ENCODE measurements around the gene ITGB1.

Gene ITGB1

DNA sequence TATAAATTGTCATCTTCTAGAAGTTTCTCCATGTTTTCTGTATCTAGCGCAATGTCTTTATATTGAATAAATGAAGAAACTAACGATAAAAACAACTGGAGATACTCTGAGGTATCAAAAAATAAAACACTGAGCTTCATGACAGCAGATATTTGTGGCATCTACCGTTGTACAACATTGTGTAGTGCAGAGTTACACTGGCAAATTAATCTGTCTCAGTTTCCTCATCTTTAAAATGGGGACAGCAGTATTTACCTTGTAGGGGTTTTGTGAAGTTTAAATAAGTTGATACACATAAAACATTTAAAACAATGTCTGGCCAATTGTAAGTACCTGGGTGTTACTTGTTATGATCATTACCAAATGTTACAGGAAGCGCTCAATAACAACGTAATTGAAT, 10.4 kb downstream of the ITGB1 start:
- H2BK120ac ChIP-seq (ENCODE audit: low read depth, low read length), result no peak overlapping the region
- no CpG with 5 or more reads among the region's 5 CpGs for WGBS (ENCODE audit: extremely low coverage, insufficient coverage, low lambda C conversion rate)
- no peaks in the 10 kb centered on the region for H3K79me1 ChIP-seq (ENCODE audit: low read length)

DNA sequence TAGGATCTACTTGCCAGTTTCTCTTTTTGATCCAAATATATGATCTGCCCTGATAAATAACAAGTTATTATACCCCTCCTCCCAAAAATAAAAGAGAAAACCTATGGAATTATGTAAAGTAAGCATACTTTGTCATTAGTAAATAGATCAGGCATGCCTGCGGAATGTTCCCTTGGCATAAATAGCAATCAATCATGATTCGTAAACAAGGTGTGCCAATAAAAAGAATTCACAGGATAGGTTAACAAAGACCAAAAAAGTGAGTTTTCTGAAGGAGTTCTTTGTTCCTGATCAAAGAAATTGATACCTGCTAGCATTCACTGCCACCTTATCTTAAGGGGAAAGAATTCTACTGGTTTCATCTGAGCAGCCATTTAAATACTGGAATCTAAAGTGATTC, 11.9 kb downstream of the ITGB1 start:
- H3K27me3 ChIP-seq (ENCODE audit: insufficient read depth, low read length, poor library complexity), result no peaks in the 10 kb centered on the region
- no peak overlapping the region for H2BK5ac ChIP-seq (ENCODE audit: low read length)
- no peaks in the 10 kb centered on the region for H3K79me1 ChIP-seq (ENCODE audit: low read length)
- H4K5ac ChIP-seq (ENCODE audit: low read length), result no peak overlapping the region
- peaks cover 15% of the 10 kb centered on the region for H3K4me1 ChIP-seq (ENCODE audit: control insufficient read depth, low read depth, low read length)
- H3K4ac ChIP-seq (ENCODE audit: low read depth, low read length), result no peak overlapping the region
- H3K23ac ChIP-seq (ENCODE audit: low read length), result no peak overlapping the region
- H2AK5ac ChIP-seq (ENCODE audit: low read length), result no peak overlapping the region
- H3K18ac ChIP-seq (ENCODE audit: low read length), result no peak overlapping the region
- DNase-seq, result no peak
- no peak overlapping the region for H3K27ac ChIP-seq (ENCODE audit: low read depth, low read length)
- H3K9ac ChIP-seq (ENCODE audit: low read length), result no peak overlapping the region
- peaks cover 70% of the 10 kb centered on the region for H3K79me2 ChIP-seq (ENCODE audit: control insufficient read depth, insufficient read depth, low read length)
- H3K4me3 ChIP-seq (ENCODE audit: low read length), result no peak overlapping the region
- WGBS (ENCODE audit: extremely low coverage, insufficient coverage, low lambda C conversion rate), result no CpG with 5 or more reads among the region's 2 CpGs
- no peak overlapping the region for H3K56ac ChIP-seq (ENCODE audit: low read length)
- no peaks in the 10 kb centered on the region for H3K36me3 ChIP-seq (ENCODE audit: control insufficient read depth, insufficient read depth, low read length)
- H3K4me2 ChIP-seq (ENCODE audit: low read length), result no peak overlapping the region
- H2BK15ac ChIP-seq (replicated peaks; ENCODE audit: low read depth), result no peak overlapping the region
- no peak overlapping the region for H4K8ac ChIP-seq (ENCODE audit: low read depth, low read length)
- H2BK120ac ChIP-seq (ENCODE audit: low read depth, low read length), result no peak overlapping the region

More for the DNA sequence above, 10.4 kb downstream of the ITGB1 start:
- no peak overlapping the region for H4K8ac ChIP-seq (ENCODE audit: low read depth, low read length)
- H3K4ac ChIP-seq (ENCODE audit: low read depth, low read length), result no peak overlapping the region
- peaks cover 65% of the 10 kb centered on the region for H3K79me2 ChIP-seq (ENCODE audit: control insufficient read depth, insufficient read depth, low read length)
- DNase-seq, result no peak
- no peak overlapping the region for H4K5ac ChIP-seq (ENCODE audit: low read length)
- H3K36me3 ChIP-seq (ENCODE audit: control insufficient read depth, insufficient read depth, low read length), result no peaks in the 10 kb centered on the region
- H3K18ac ChIP-seq (ENCODE audit: low read length), result no peak overlapping the region
- H3K56ac ChIP-seq (ENCODE audit: low read length), result no peak overlapping the region
- H3K4me2 ChIP-seq (ENCODE audit: low read length), result no peak overlapping the region
- no peak overlapping the region for H3K9ac ChIP-seq (ENCODE audit: low read length)
- H2BK5ac ChIP-seq (ENCODE audit: low read length), result no peak overlapping the region
- no peak overlapping the region for H3K23ac ChIP-seq (ENCODE audit: low read length)
- no peaks in the 10 kb centered on the region for H3K27me3 ChIP-seq (ENCODE audit: insufficient read depth, low read length, poor library complexity)
- H3K27ac ChIP-seq (ENCODE audit: low read depth, low read length), result no peak overlapping the region
- no peak overlapping the region for H3K4me3 ChIP-seq (ENCODE audit: low read length)
- no peak overlapping the region for H2AK5ac ChIP-seq (ENCODE audit: low read length)
- no peak overlapping the region for H2BK15ac ChIP-seq (replicated peaks; ENCODE audit: low read depth)
- peaks cover 14% of the 10 kb centered on the region for H3K4me1 ChIP-seq (ENCODE audit: control insufficient read depth, low read depth, low read length)

DNA sequence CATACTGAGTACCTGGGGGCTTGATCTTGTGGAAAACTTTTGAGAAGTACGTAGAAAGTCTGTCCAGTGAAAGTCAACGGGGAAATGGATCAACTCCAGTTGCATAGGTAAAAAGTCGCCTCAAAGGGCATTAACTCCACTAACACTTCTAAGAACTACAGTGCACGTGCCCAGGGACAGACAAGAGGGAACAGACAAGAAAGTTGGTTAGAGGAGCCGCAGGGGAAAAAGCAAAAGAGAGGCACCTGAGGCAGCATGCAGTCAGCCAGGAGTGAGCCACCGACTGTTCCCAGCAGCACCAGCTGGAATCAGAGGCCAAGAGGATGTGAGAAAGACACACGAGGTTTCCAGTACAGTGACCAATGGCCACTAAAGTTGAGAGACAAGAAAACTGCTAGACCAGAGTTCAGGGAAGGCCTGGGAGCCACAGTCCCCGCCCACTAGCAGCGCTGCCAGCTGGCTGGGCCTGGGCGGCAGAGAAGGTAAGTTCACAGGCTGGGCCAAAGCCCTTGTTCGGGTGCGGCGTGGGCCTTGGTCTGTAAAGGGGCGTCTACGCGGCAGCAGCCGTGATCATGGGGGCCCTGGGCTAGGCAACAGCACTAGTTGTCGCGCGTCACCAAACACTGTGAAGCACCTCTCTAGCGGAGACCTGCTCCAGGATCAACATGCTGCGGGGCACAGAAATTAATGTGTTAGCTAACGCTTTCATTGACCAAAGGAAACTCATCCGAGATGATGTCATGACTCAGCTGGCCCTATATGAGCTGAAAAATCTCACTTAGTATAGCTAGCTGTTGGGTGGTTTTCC, 14.0 kb downstream of the ITGB1 start:
- H3K79me1 ChIP-seq (ENCODE audit: low read length), result peaks cover 8% of the 10 kb centered on the region
- no peak overlapping the region for H2BK15ac ChIP-seq (replicated peaks; ENCODE audit: low read depth)
- no peak overlapping the region for H4K8ac ChIP-seq (ENCODE audit: low read depth, low read length)
- peak overlapping the region; percentile 26 for H3K56ac ChIP-seq (ENCODE audit: low read length)
- no peak overlapping the region for H3K9ac ChIP-seq (ENCODE audit: low read length)
- no peaks in the 10 kb centered on the region for H3K36me3 ChIP-seq (ENCODE audit: control insufficient read depth, insufficient read depth, low read length)
- H3K18ac ChIP-seq (ENCODE audit: low read length), result no peak overlapping the region
- DNase-seq, result peak; percentile 51
- H3K4ac ChIP-seq (ENCODE audit: low read depth, low read length), result no peak overlapping the region
- H3K4me1 ChIP-seq (ENCODE audit: control insufficient read depth, low read depth, low read length), result peaks cover 17% of the 10 kb centered on the region
- no peak overlapping the region for H2BK5ac ChIP-seq (ENCODE audit: low read length)
- H3K4me2 ChIP-seq (ENCODE audit: low read length), result no peak overlapping the region
- no peak overlapping the region for H2BK120ac ChIP-seq (ENCODE audit: low read depth, low read length)
- no peak overlapping the region for H4K5ac ChIP-seq (ENCODE audit: low read length)
- no CpG with 5 or more reads among the region's 24 CpGs for WGBS (ENCODE audit: extremely low coverage, insufficient coverage, low lambda C conversion rate)
- H3K79me2 ChIP-seq (ENCODE audit: control insufficient read depth, insufficient read depth, low read length), result peaks cover 78% of the 10 kb centered on the region
- no peak overlapping the region for H2AK5ac ChIP-seq (ENCODE audit: low read length)
- no peak overlapping the region for H3K23ac ChIP-seq (ENCODE audit: low read length)
- no peak overlapping the region for H3K4me3 ChIP-seq (ENCODE audit: low read length)
- H3K27me3 ChIP-seq (ENCODE audit: insufficient read depth, low read length, poor library complexity), result no peaks in the 10 kb centered on the region
- no peak overlapping the region for H3K27ac ChIP-seq (ENCODE audit: low read depth, low read length)

DNA sequence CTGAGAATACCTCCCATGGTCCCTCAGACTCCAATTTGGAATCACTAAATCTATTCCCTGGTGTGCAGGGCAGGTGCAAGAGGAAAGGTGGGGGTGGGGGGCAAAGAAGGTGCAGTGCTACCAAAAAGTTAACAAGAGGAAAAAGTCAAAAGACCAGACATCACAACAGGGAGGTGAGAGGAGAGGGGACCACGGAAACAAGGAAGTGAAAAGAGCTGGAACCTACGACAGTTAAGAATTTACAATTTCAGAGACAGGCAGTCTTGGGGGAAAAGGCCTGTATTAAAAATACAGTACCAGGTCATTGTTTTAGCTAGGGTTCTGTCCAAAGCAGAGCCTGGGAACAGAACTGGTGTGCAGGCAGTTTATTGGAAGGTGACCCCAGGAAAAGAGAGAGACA, 14.6 kb downstream of the ITGB1 start:
- no peak overlapping the region for H3K9ac ChIP-seq (ENCODE audit: low read length)
- no peak for DNase-seq
- whole genome bisulfite sequencing (ENCODE audit: extremely low coverage, insufficient coverage, low lambda C conversion rate), result no CpG with 5 or more reads among the region's 2 CpGs
- H3K4me1 ChIP-seq (ENCODE audit: control insufficient read depth, low read depth, low read length), result peaks cover 20% of the 10 kb centered on the region
- H3K4me2 ChIP-seq (ENCODE audit: low read length), result no peak overlapping the region
- H3K4me3 ChIP-seq (ENCODE audit: low read length), result no peak overlapping the region
- H3K4ac ChIP-seq (ENCODE audit: low read depth, low read length), result no peak overlapping the region
- H2BK120ac ChIP-seq (ENCODE audit: low read depth, low read length), result no peak overlapping the region
- H3K27ac ChIP-seq (ENCODE audit: low read depth, low read length), result no peak overlapping the region
- no peak overlapping the region for H2AK5ac ChIP-seq (ENCODE audit: low read length)
- no peak overlapping the region for H2BK15ac ChIP-seq (replicated peaks; ENCODE audit: low read depth)
- H3K27me3 ChIP-seq (ENCODE audit: insufficient read depth, low read length, poor library complexity), result no peaks in the 10 kb centered on the region
- H3K18ac ChIP-seq (ENCODE audit: low read length), result no peak overlapping the region
- no peak overlapping the region for H3K23ac ChIP-seq (ENCODE audit: low read length)
- H4K8ac ChIP-seq (ENCODE audit: low read depth, low read length), result no peak overlapping the region
- peaks cover 11% of the 10 kb centered on the region for H3K79me1 ChIP-seq (ENCODE audit: low read length)
- no peaks in the 10 kb centered on the region for H3K36me3 ChIP-seq (ENCODE audit: control insufficient read depth, insufficient read depth, low read length)
- H2BK5ac ChIP-seq (ENCODE audit: low read length), result no peak overlapping the region
- no peak overlapping the region for H4K5ac ChIP-seq (ENCODE audit: low read length)
- H3K56ac ChIP-seq (ENCODE audit: low read length), result no peak overlapping the region
- H3K79me2 ChIP-seq (ENCODE audit: control insufficient read depth, insufficient read depth, low read length), result peaks cover 79% of the 10 kb centered on the region

DNA sequence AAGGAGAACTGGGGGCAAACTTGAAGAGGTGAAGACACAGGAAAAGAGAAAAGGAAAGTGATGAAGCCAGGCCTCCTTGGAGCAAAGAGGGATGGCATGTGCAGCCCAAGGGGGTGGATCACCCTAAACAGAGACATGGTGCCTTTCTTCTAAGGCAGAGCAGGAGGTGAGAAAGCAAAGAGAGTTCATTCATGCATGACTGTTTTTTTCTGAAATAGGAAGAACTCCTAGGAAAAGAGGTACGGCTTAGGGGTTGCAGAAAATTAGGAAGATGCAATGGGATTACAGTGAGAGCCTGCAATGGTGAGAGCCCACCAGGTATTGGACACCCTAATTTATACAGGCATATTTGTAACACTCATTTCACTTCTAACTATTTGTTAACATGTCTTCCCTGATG, 15.9 kb downstream of the ITGB1 start:
- Histone ChIP-seq H2AK5ac (ENCODE audit: low read length) (no peak overlapping the region), H3K23ac (ENCODE audit: low read length) (no peak overlapping the region), H3K79me2 (ENCODE audit: control insufficient read depth, insufficient read depth, low read length) (peaks cover 81% of the 10 kb centered on the region), H2BK15ac (replicated peaks; ENCODE audit: low read depth) (no peak overlapping the region), H3K9ac (ENCODE audit: low read length) (no peak overlapping the region), H3K4me1 (ENCODE audit: control insufficient read depth, low read depth, low read length) (peaks cover 25% of the 10 kb centered on the region), H3K4ac (ENCODE audit: low read depth, low read length) (no peak overlapping the region), H3K56ac (ENCODE audit: low read length) (no peak overlapping the region), H2BK120ac (ENCODE audit: low read depth, low read length) (no peak overlapping the region), H3K27me3 (ENCODE audit: insufficient read depth, low read length, poor library complexity) (no peaks in the 10 kb centered on the region), H3K18ac (ENCODE audit: low read length) (no peak overlapping the region), H3K4me2 (ENCODE audit: low read length) (no peak overlapping the region), H3K4me3 (ENCODE audit: low read length) (no peak overlapping the region), H3K79me1 (ENCODE audit: low read length) (peaks cover 14% of the 10 kb centered on the region), H4K5ac (ENCODE audit: low read length) (no peak overlapping the region), H2BK5ac (ENCODE audit: low read length) (no peak overlapping the region), H4K8ac (ENCODE audit: low read depth, low read length) (no peak overlapping the region), H3K27ac (ENCODE audit: low read depth, low read length) (no peak overlapping the region), H3K36me3 (ENCODE audit: control insufficient read depth, insufficient read depth, low read length) (no peaks in the 10 kb centered on the region)
- no peak for DNase-seq
- no CpG with 5 or more reads among the region's 1 CpG for WGBS (ENCODE audit: extremely low coverage, insufficient coverage, low lambda C conversion rate)

DNA sequence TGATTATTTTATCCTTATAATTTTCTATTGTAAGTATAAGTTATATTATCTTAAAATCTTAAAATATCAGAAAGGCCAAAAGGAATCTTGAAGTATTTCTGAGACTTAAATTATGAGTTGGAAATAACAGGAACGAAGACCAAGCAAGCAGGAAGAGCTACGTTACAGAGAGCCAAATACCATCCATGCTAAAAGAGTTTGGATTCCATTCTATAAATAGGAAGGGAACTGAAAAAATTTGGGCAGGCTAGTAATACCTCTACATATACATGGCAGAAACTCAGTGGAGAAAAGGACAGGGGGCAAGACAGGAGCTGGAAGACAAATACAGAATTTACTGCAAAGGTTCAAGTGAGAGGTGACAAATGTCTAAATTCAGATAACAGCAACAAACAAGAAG, 16.7 kb downstream of the ITGB1 start:
- DNase-seq, result no peak
- peaks cover 24% of the 10 kb centered on the region for H3K4me1 ChIP-seq (ENCODE audit: control insufficient read depth, low read depth, low read length)

More for the DNA sequence above, 16.7 kb downstream of the ITGB1 start:
- Histone ChIP-seq H4K5ac (ENCODE audit: low read length) (no peak overlapping the region), H4K8ac (ENCODE audit: low read depth, low read length) (no peak overlapping the region), H3K4me2 (ENCODE audit: low read length) (no peak overlapping the region), H3K79me1 (ENCODE audit: low read length) (peaks cover 14% of the 10 kb centered on the region), H2BK120ac (ENCODE audit: low read depth, low read length) (no peak overlapping the region), H2BK5ac (ENCODE audit: low read length) (no peak overlapping the region), H3K4ac (ENCODE audit: low read depth, low read length) (no peak overlapping the region), H2BK15ac (replicated peaks; ENCODE audit: low read depth) (no peak overlapping the region), H3K23ac (ENCODE audit: low read length) (no peak overlapping the region), H3K4me3 (ENCODE audit: low read length) (no peak overlapping the region), H3K9ac (ENCODE audit: low read length) (no peak overlapping the region), H3K79me2 (ENCODE audit: control insufficient read depth, insufficient read depth, low read length) (peaks cover 83% of the 10 kb centered on the region), H3K56ac (ENCODE audit: low read length) (no peak overlapping the region), H3K27ac (ENCODE audit: low read depth, low read length) (no peak overlapping the region), H3K27me3 (ENCODE audit: insufficient read depth, low read length, poor library complexity) (no peaks in the 10 kb centered on the region), H3K18ac (ENCODE audit: low read length) (no peak overlapping the region), H3K36me3 (ENCODE audit: control insufficient read depth, insufficient read depth, low read length) (no peaks in the 10 kb centered on the region), H2AK5ac (ENCODE audit: low read length) (no peak overlapping the region)
- no CpG with 5 or more reads among the region's 2 CpGs for WGBS (ENCODE audit: extremely low coverage, insufficient coverage, low lambda C conversion rate)

All from mesendoderm (in vitro differentiated cells).